Measurements from ENCODE around the gene AUTS2. TPM values are rescaled to one million over a fixed set of nuclear protein-coding genes. Genes with fewer than 3 reads are reported as not detected.

The AUTS2 gene
- total and polyA plus RNA-seq, 10 of the 15 experiments (the other 5 are each of a cell fraction or from before 2014, with no cell fraction given), result 6.4 to 55.6 (median 21.6) TPM

GRCh38 chr7:70583965-70584883 is 985.9 kb downstream of the AUTS2 start:
- CTCF ChIA-PET, result interaction anchor here (0.6 to 2.3 kb wide), 5 partner anchors 110 to 243 kb away, joined by 3 to 12 read pairs (median 4); no protein-coding TSS in a partner anchor
- in situ Hi-C loops (cut with MboI) (no loop called here), intact Hi-C loops (cut with micrococcal nuclease; ENCODE audit: unreplicated experiment) (no loop called here)
- DNase-seq (ENCODE audit: low read depth, low spot score) (no peak), ATAC-seq (no peak), FAIRE-seq (no peak)
- no peak overlapping the region for H3K4me2 ChIP-seq (ENCODE audit: control insufficient read depth, insufficient read depth)
- H3K79me2 ChIP-seq (ENCODE audit: control insufficient read depth, insufficient read depth, low read length), result no peaks in the 10 kb centered on the region
- H3K9ac ChIP-seq (ENCODE audit: control insufficient read depth, insufficient read depth, low read length), result no peak overlapping the region
- SMC1A ChIA-PET (ENCODE audit: uncharacterized antibody, unreplicated experiment), result interaction anchor here (0.7 to 1.7 kb wide), 4 partner anchors 41 to 117 kb away, joined by 3 to 13 read pairs (median 4); no protein-coding TSS in a partner anchor
- BruUV-seq (replicated peaks), result no TSS peak
- H3K27me3 ChIP-seq (replicated peaks in 1 of 2; ENCODE audit: control insufficient read depth in 2 of 2, insufficient read depth in 2 of 2, low read length in 1 of 2), result no peaks in the 10 kb centered on the region
- 61% methylated on average over 16 of the region's 16 CpGs for WGBS (ENCODE audit: insufficient coverage, insufficient replicate concordance, low lambda C conversion rate, missing lambda C conversion rate)
- RAD21 ChIA-PET (ENCODE audit: unreplicated experiment), result interaction anchor here (1.9 kb wide), 1 partner anchor 113 kb away, joined by 5 read pairs; no protein-coding TSS in a partner anchor
- no peaks in the 10 kb centered on the region for H3K36me3 ChIP-seq (ENCODE audit: control insufficient read depth in 2 of 2, insufficient read depth in 2 of 2, low read length in 1 of 2)
- peaks cover 4% of the 10 kb centered on the region; the same call in 1 of the 2 replicates for H3K4me1 ChIP-seq (ENCODE audit: control insufficient read depth, insufficient read depth, low read length)
- no peak overlapping the region for H3K27ac ChIP-seq (ENCODE audit: control insufficient read depth, insufficient read depth)
- H4K20me1 ChIP-seq (ENCODE audit: control insufficient read depth, insufficient read depth), result no peaks in the 10 kb centered on the region
- H2AFZ ChIP-seq (ENCODE audit: control insufficient read depth, low read depth, low read length), result no peak overlapping the region
- no peak overlapping the region for H3K4me3 ChIP-seq
- H3K9me3 ChIP-seq (replicated peaks; ENCODE audit: control insufficient read depth, insufficient read depth, low read length), result no peaks in the 10 kb centered on the region
- TF ChIP-seq SMAD1 (IDR thresholded peaks at IDR 0.05; ENCODE audit: low read depth, partially characterized antibody), result no peak
- TF ChIP-seq ESRRA (IDR thresholded peaks at IDR 0.05; ENCODE audit: low read length), result no peak
- no peak for TF ChIP-seq RCOR1 (conservative IDR thresholded peaks at IDR 0.05; ENCODE audit: low read depth, low read length)
- no peak for TF ChIP-seq FOS (IDR thresholded peaks at IDR 0.05; ENCODE audit: borderline replicate concordance, extremely low read depth, insufficient read length)
- TF ChIP-seq ASH2L (IDR thresholded peaks at IDR 0.05; ENCODE audit: borderline replicate concordance, low read depth), result no peak
- TF ChIP-seq ZBED1 (IDR thresholded peaks at IDR 0.05; ENCODE audit: borderline replicate concordance), result no peak
- no peak for TF ChIP-seq POLR2AphosphoS2 (IDR thresholded peaks at IDR 0.05; ENCODE audit: low read depth, low read length)
- no peak for TF ChIP-seq PML (IDR thresholded peaks at IDR 0.05; ENCODE audit: low read length)
- no peak for TF ChIP-seq YBX1 (IDR thresholded peaks at IDR 0.05)
- no peak for TF ChIP-seq SMAD5 (IDR thresholded peaks at IDR 0.05; ENCODE audit: low read depth)
- TF ChIP-seq RBBP5 (conservative IDR thresholded peaks at IDR 0.05), result no peak
- no peak for TF ChIP-seq YY1 (IDR thresholded peaks at IDR 0.05; ENCODE audit: low read depth, low read length)
- no peak for TF ChIP-seq MTA2 (IDR thresholded peaks at IDR 0.05; ENCODE audit: low read depth)
- no peak for TF ChIP-seq TCF3 (IDR thresholded peaks at IDR 0.05; ENCODE audit: borderline replicate concordance, insufficient read depth, low read depth, low read length)
- no peak for TF ChIP-seq USF1 (IDR thresholded peaks at IDR 0.05; ENCODE audit: borderline replicate concordance, extremely low read length, insufficient read depth, low read depth, low read length)
- TF ChIP-seq ZBTB11 (CRISPR knock-in tag; IDR thresholded peaks at IDR 0.05), result no peak
- TF ChIP-seq NR2C1 (IDR thresholded peaks at IDR 0.05), result no peak
- POLR2A ChIA-PET, result interaction anchor here (0.6 kb wide), 1 partner anchor 1181 kb away, joined by 4 read pairs; no protein-coding TSS in a partner anchor

Data from GM12878 (cell line).